ENCODE measurements around the gene HMOX1. TPM values are rescaled to one million over a fixed set of nuclear protein-coding genes. Genes with fewer than 3 reads are reported as not detected.
A peak's percentile ranks its signal among the peaks of the same experiment; 100 is the strongest.

HMOX1 gene
- total and polyA plus RNA-seq, 4 donors, result 9.6 to 53.6 (median 31.8) TPM

- H3K27ac ChIP-seq (ENCODE audit: low read depth in 1 of 2, low read length in 2 of 2), result no peak overlapping the region
- ATAC-seq (ENCODE audit: low FRiP score) (no peak), DNase-seq (peak in 1 of 2 donors; percentile 75)
- no peaks in the 10 kb centered on the region for H3K36me3 ChIP-seq (ENCODE audit: control insufficient read depth in 1 of 2, insufficient read depth in 2 of 2, low read length in 1 of 2)
- intact Hi-C loops (cut with DNase I), result no loop called here
- WGBS, 2 donors, result 89 to 91% methylated on average over 18 of the region's 18 CpGs
- no peaks in the 10 kb centered on the region for H3K4me1 ChIP-seq (ENCODE audit: control insufficient read depth in 1 of 2, insufficient read depth in 2 of 2, low read length in 2 of 2)
- no peak overlapping the region for H3K4me3 ChIP-seq (ENCODE audit: low read length in 2 of 2)
- no peaks in the 10 kb centered on the region for H3K27me3 ChIP-seq (ENCODE audit: control insufficient read depth in 1 of 2, insufficient read depth in 2 of 2, low read length in 1 of 2)
- H3K9me3 ChIP-seq (ENCODE audit: control insufficient read depth, low read length), result no peaks in the 10 kb centered on the region
Measured at GRCh38 chr22:35348026-35348590, 32.8 kb upstream of the HMOX1 start.

GRCh38 chr22:35348703-35349102 is 32.2 kb upstream of the HMOX1 start:
- intact Hi-C loops (cut with DNase I), result no loop called here
- DNase-seq, result no peak
- ATAC-seq (ENCODE audit: low FRiP score), result no peak

GRCh38 chr22:35349368-35349703 is 31.6 kb upstream of the HMOX1 start:
- Histone ChIP-seq H3K4me3 (ENCODE audit: low read length in 2 of 2) (no peak overlapping the region), H3K36me3 (ENCODE audit: control insufficient read depth in 1 of 2, insufficient read depth in 2 of 2, low read length in 1 of 2) (no peaks in the 10 kb centered on the region), H3K4me1 (ENCODE audit: control insufficient read depth in 1 of 2, insufficient read depth in 2 of 2, low read length in 2 of 2) (no peaks in the 10 kb centered on the region), H3K27me3 (ENCODE audit: control insufficient read depth in 1 of 2, insufficient read depth in 2 of 2, low read length in 1 of 2) (no peaks in the 10 kb centered on the region), H3K27ac (ENCODE audit: low read depth in 1 of 2, low read length in 2 of 2) (no peak overlapping the region), H3K9me3 (ENCODE audit: control insufficient read depth, low read length) (no peaks in the 10 kb centered on the region)
- DNase-seq (peak in 1 of 2 donors; percentile 63), ATAC-seq (ENCODE audit: low FRiP score) (no peak)
- intact Hi-C loops (cut with DNase I), result no loop called here
- WGBS, 2 donors, result 68 to 73% methylated on average over 9 of the region's 9 CpGs

More at GRCh38 chr22:35348703-35349102, 32.2 kb upstream of the HMOX1 start:
- Histone ChIP-seq H3K27me3 (ENCODE audit: control insufficient read depth in 1 of 2, insufficient read depth in 2 of 2, low read length in 1 of 2) (no peaks in the 10 kb centered on the region), H3K4me3 (ENCODE audit: low read length in 2 of 2) (no peak overlapping the region), H3K36me3 (ENCODE audit: control insufficient read depth in 1 of 2, insufficient read depth in 2 of 2, low read length in 1 of 2) (no peaks in the 10 kb centered on the region), H3K4me1 (ENCODE audit: control insufficient read depth in 1 of 2, insufficient read depth in 2 of 2, low read length in 2 of 2) (no peaks in the 10 kb centered on the region), H3K9me3 (ENCODE audit: control insufficient read depth, low read length) (no peaks in the 10 kb centered on the region), H3K27ac (ENCODE audit: low read depth in 1 of 2, low read length in 2 of 2) (no peak overlapping the region)
- WGBS, 2 donors, result 86 to 87% methylated on average over 5 of the region's 5 CpGs

GRCh38 chr22:35349704-35350538 is 31.0 kb upstream of the HMOX1 start:
- WGBS, 2 donors, result 34 to 48% methylated on average over 16 to 17 of the region's 17 CpGs
- intact Hi-C loops (cut with DNase I), result loop anchor here (2.0 to 5.0 kb wide), 3 partner anchors 52 to 272 kb away; partner anchors contain the start of gene MCM5 (in 1 of the 2)
- DNase-seq (peak; percentile 55 to 74), ATAC-seq (ENCODE audit: low FRiP score) (no peak)
- Histone ChIP-seq H3K27me3 (ENCODE audit: control insufficient read depth in 1 of 2, insufficient read depth in 2 of 2, low read length in 1 of 2) (no peaks in the 10 kb centered on the region), H3K4me3 (ENCODE audit: low read length in 2 of 2) (no peak overlapping the region), H3K36me3 (ENCODE audit: control insufficient read depth in 1 of 2, insufficient read depth in 2 of 2, low read length in 1 of 2) (no peaks in the 10 kb centered on the region), H3K9me3 (ENCODE audit: control insufficient read depth, low read length) (no peaks in the 10 kb centered on the region), H3K27ac (ENCODE audit: low read depth in 1 of 2, low read length in 2 of 2) (peak overlapping the region in 1 of 2 donors; percentile 0), H3K4me1 (ENCODE audit: control insufficient read depth in 1 of 2, insufficient read depth in 2 of 2, low read length in 2 of 2) (no peaks in the 10 kb centered on the region)

- intact Hi-C loops (cut with DNase I), result loop anchor here (2.0 to 5.0 kb wide), 3 partner anchors 51 to 271 kb away; partner anchors contain the start of gene MCM5 (in 1 of the 2)
- H3K4me1 ChIP-seq (ENCODE audit: control insufficient read depth in 1 of 2, insufficient read depth in 2 of 2, low read length in 2 of 2), result no peaks in the 10 kb centered on the region
- peak; percentile 95 for ATAC-seq (ENCODE audit: low FRiP score)
- WGBS, 2 donors, result 1% methylated on average over 40 to 47 of the region's 47 CpGs
- H3K9me3 ChIP-seq (ENCODE audit: control insufficient read depth, low read length), result no peaks in the 10 kb centered on the region
- peak overlapping the region in 1 of 2 donors; percentile 23 for H3K27ac ChIP-seq (ENCODE audit: low read depth in 1 of 2, low read length in 2 of 2)
- H3K36me3 ChIP-seq (ENCODE audit: control insufficient read depth in 1 of 2, insufficient read depth in 2 of 2, low read length in 1 of 2), result no peaks in the 10 kb centered on the region
- DNase-seq, result peak; percentile 97
- H3K4me3 ChIP-seq (ENCODE audit: low read length in 2 of 2), result peak overlapping the region; percentile 21 to 30
- H3K27me3 ChIP-seq (ENCODE audit: control insufficient read depth in 1 of 2, insufficient read depth in 2 of 2, low read length in 1 of 2), result no peaks in the 10 kb centered on the region
Measured at GRCh38 chr22:35350539-35351503, 30.1 kb upstream of the HMOX1 start.

GRCh38 chr22:35352214-35353111 is 28.4 kb upstream of the HMOX1 start:
- Histone ChIP-seq H3K4me1 (ENCODE audit: control insufficient read depth in 1 of 2, insufficient read depth in 2 of 2, low read length in 2 of 2) (no peaks in the 10 kb centered on the region), H3K36me3 (ENCODE audit: control insufficient read depth in 1 of 2, insufficient read depth in 2 of 2, low read length in 1 of 2) (no peaks in the 10 kb centered on the region), H3K9me3 (ENCODE audit: control insufficient read depth, low read length) (no peaks in the 10 kb centered on the region), H3K27me3 (ENCODE audit: control insufficient read depth in 1 of 2, insufficient read depth in 2 of 2, low read length in 1 of 2) (no peaks in the 10 kb centered on the region), H3K4me3 (ENCODE audit: low read length in 2 of 2) (no peak overlapping the region), H3K27ac (ENCODE audit: low read depth in 1 of 2, low read length in 2 of 2) (no peak overlapping the region)
- WGBS, 2 donors, result 17 to 22% methylated on average over 19 of the region's 19 CpGs
- DNase-seq (peak; percentile 92 to 95), ATAC-seq (ENCODE audit: low FRiP score) (peak; percentile 48)
- intact Hi-C loops (cut with DNase I), result loop anchor here in 1 of 2 donors (5.0 kb wide), 2 partner anchors 50 to 270 kb away; partner anchors contain the start of gene MCM5

DNA sequence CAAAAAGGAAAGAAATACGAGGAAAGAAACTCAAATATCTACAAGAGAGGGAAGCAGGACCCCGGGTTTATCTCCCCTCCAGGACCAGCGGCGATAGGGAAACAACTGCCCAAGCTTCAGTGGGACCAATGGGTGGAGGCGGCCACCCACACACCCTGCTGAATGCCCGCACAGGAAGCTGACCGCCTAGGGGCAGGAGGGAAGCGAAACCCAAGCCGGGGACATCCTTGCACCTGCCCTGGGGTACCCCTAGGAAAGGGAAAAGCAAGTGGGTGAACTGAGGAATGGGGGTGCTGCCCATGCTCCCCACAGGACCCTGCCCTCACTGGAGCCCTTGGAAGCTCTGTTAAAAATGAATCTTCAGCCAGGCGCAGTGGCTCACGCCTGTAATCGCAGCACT is 27.6 kb upstream of the HMOX1 start:
- DNase-seq (peak in 1 of 2 donors; percentile 78), ATAC-seq (ENCODE audit: low FRiP score) (no peak)
- Histone ChIP-seq H3K9me3 (ENCODE audit: control insufficient read depth, low read length) (no peaks in the 10 kb centered on the region), H3K4me3 (ENCODE audit: low read length in 2 of 2) (no peak overlapping the region), H3K36me3 (ENCODE audit: control insufficient read depth in 1 of 2, insufficient read depth in 2 of 2, low read length in 1 of 2) (no peaks in the 10 kb centered on the region), H3K27ac (ENCODE audit: low read depth in 1 of 2, low read length in 2 of 2) (no peak overlapping the region), H3K27me3 (ENCODE audit: control insufficient read depth in 1 of 2, insufficient read depth in 2 of 2, low read length in 1 of 2) (no peaks in the 10 kb centered on the region), H3K4me1 (ENCODE audit: control insufficient read depth in 1 of 2, insufficient read depth in 2 of 2, low read length in 2 of 2) (no peaks in the 10 kb centered on the region)
- intact Hi-C loops (cut with DNase I), result loop anchor here in 1 of 2 donors (5.0 kb wide), 2 partner anchors 49 to 269 kb away; partner anchors contain the start of gene MCM5
- 59% methylated on average over 12 of the region's 12 CpGs for WGBS, 2 donors

All from aorta (tissue), 5 donors.